ENCODE results near the gene VAV2. TPM values are rescaled to one million over a fixed set of nuclear protein-coding genes. Genes with fewer than 3 reads are reported as not detected.

Gene VAV2
- polyA plus RNA-seq, 1 of the 3 experiments (the other 2 are of a cell fraction), result 14.9 TPM

GRCh38 chr9:133932181-133932580 lies 59.9 kb downstream of the VAV2 start:
- ChIA-PET CTCF (interaction anchor here (0.9 to 1.1 kb wide), 2 partner anchors 8 to 151 kb away, joined by 4 read pairs; no protein-coding TSS in a partner anchor), POLR2A (interaction anchor here (1.2 kb wide), 1 partner anchor 61 kb away, joined by 3 read pairs; no protein-coding TSS in a partner anchor)
- H3K9me2 ChIP-seq, result no peaks in the 10 kb centered on the region
- H3K4me3 ChIP-seq (ENCODE audit: low read depth in 2 of 2, low read length in 1 of 2), result no peak overlapping the region
- peaks cover 63% of the 10 kb centered on the region for H4K20me1 ChIP-seq (ENCODE audit: insufficient read depth)
- H2AFZ ChIP-seq (ENCODE audit: low read depth), result no peak overlapping the region
- WGBS (ENCODE audit: low lambda C conversion rate), result 95% methylated on average over 9 of the region's 15 CpGs
- H3K9ac ChIP-seq, result no peak overlapping the region
- H3F3A ChIP-seq (replicated peaks; ENCODE audit: insufficient read depth), result no peaks in the 10 kb centered on the region
- peaks cover 0 to 5% of the 10 kb centered on the region in 2 experiments for H3K36me3 ChIP-seq (replicated peaks in 1 of 2; ENCODE audit: control insufficient read depth in 1 of 2, insufficient read depth in 2 of 2, low read length in 1 of 2)
- H3K4me1 ChIP-seq (ENCODE audit: control insufficient read depth in 1 of 2, insufficient read depth in 2 of 2, low read depth in 1 of 2, low read length in 1 of 2), result peaks cover 0 to 59% of the 10 kb centered on the region in 2 experiments; a peak in 1 of 4 replicates
- TF ChIP-seq ZBTB33 (IDR thresholded peaks at IDR 0.05; ENCODE audit: borderline replicate concordance, low read depth), result no peak
- no peak for TF ChIP-seq EP300 (IDR thresholded peaks at IDR 0.05; ENCODE audit: borderline replicate concordance in 1 of 2, low read depth in 1 of 2, low read length in 1 of 2)
- no peak for TF ChIP-seq CHD2 (IDR thresholded peaks at IDR 0.05; ENCODE audit: low read length, partially characterized antibody)
- TF ChIP-seq MEF2A (IDR thresholded peaks at IDR 0.05; ENCODE audit: borderline replicate concordance, low read depth), result no peak
- TF ChIP-seq TAF1 (IDR thresholded peaks at IDR 0.05; ENCODE audit: borderline replicate concordance, low read depth, low read length), result no peak
- no peak for TF ChIP-seq SIN3A (IDR thresholded peaks at IDR 0.05; ENCODE audit: borderline replicate concordance, low read depth, low read length)
- TF ChIP-seq TCF12 (IDR thresholded peaks at IDR 0.05), result no peak
- no peak for TF ChIP-seq USF1 (IDR thresholded peaks at IDR 0.05; ENCODE audit: borderline replicate concordance, low read depth)
- no peak for TF ChIP-seq FOXM1 (IDR thresholded peaks at IDR 0.05; ENCODE audit: low read depth)
- no peak for TF ChIP-seq POLR2AphosphoS5 (IDR thresholded peaks at IDR 0.05; ENCODE audit: low read depth, low read length)
- no peak for TF ChIP-seq FOSL2 (IDR thresholded peaks at IDR 0.05; ENCODE audit: borderline replicate concordance, low read depth)
- TF ChIP-seq FOXJ3 (CRISPR knock-in tag; IDR thresholded peaks at IDR 0.05), result no peak
- no peak for TF ChIP-seq PBX3 (IDR thresholded peaks at IDR 0.05)
- no peak for TF ChIP-seq GATA2 (CRISPR knock-in tag; IDR thresholded peaks at IDR 0.05)
- TF ChIP-seq EZH2phosphoT487 (IDR thresholded peaks at IDR 0.05; ENCODE audit: borderline replicate concordance, low read depth), result no peak
- TF ChIP-seq NFIC (IDR thresholded peaks at IDR 0.05; ENCODE audit: borderline replicate concordance), result no peak
- no peak overlapping the region for H3K27ac ChIP-seq (ENCODE audit: low read depth in 2 of 2, low read length in 1 of 2)
- H3K4me2 ChIP-seq, result no peak overlapping the region
- peaks cover 82% of the 10 kb centered on the region for H3K79me2 ChIP-seq (ENCODE audit: insufficient read depth)
- no peaks in the 10 kb centered on the region for H3K9me3 ChIP-seq
- no peak for DNase-seq
- H3K27me3 ChIP-seq (ENCODE audit: insufficient read depth), result no peaks in the 10 kb centered on the region

Data from SK-N-SH (cell line).